Measurements from ENCODE around the gene KLHDC10.

- TF ChIP-seq CTCF (IDR thresholded peaks at IDR 0.05) (no peak), POLR2A (IDR thresholded peaks at IDR 0.05; ENCODE audit: low read length) (no peak), POLR2AphosphoS2 (conservative IDR thresholded peaks at IDR 0.05; ENCODE audit: low read length) (no peak), EP300 (IDR thresholded peaks at IDR 0.05) (no peak), HOXA7 (CRISPR knock-in tag; IDR thresholded peaks at IDR 0.05) (no peak), MAFK (IDR thresholded peaks at IDR 0.05; ENCODE audit: partially characterized antibody) (no peak), MAX (IDR thresholded peaks at IDR 0.05) (no peak), JUNB (IDR thresholded peaks at IDR 0.05) (no peak), BHLHE40 (IDR thresholded peaks at IDR 0.05; ENCODE audit: low read depth, low read length) (no peak)
Measured at GRCh38 chr7:130154131-130154500, 83.8 kb downstream of the KLHDC10 start.

Data from A549 (cell line).